B cell (primary cell): ENCODE measurements around the gene PHACTR1. TPM values are rescaled to one million over a fixed set of nuclear protein-coding genes. Genes with fewer than 3 reads are reported as not detected.

Experiments used
- ATAC-seq: fragments of 200-7000 bp; cut with Tn5 transposase; one replicate; pipeline ENCODE4 v1.10.0; 2021; ENCODE audit warnings: low read depth, mild to moderate bottlenecking, moderate number of reproducible peaks, moderate library complexity
- CTCF ChIA-PET: fragments of 350-600 bp; sonication (Branson Sonifier 250); formaldehyde crosslinking; loops from one replicate; lab custom pipeline; 2021; ENCODE audit warnings: antibody characterized with exemption, inconsistent platforms; lab: Charles Lee
- POLR2A ChIA-PET: fragments of 350-600 bp; sonication (Branson Sonifier 250); formaldehyde crosslinking; loops from one replicate; lab custom pipeline; 2021; ENCODE audit warnings: antibody characterized with exemption; lab: Charles Lee
- DNase-seq: peaks from one replicate; pipeline ENCODE4 v3.0.0; 2013
- H2AFZ ChIP-seq: 2 replicates; pipeline ENCODE4 v1.6.1; 2012; ENCODE audit warnings: mild to moderate bottlenecking, low read depth, low read length; ENCODE audit not compliant: insufficient read depth, poor library complexity, severe bottlenecking
- H3K27ac ChIP-seq, 2 donors: 1 replicate in 1 of 2; 2 replicates in 1 of 2; pipeline ENCODE4 v1.5.1; 2012 to 2013; ENCODE audit warnings: low read length in 2 of 2, mild to moderate bottlenecking in 2 of 2, moderate library complexity in 1 of 2
- H3K27me3 ChIP-seq, 4 experiments: fragments of 200-600 bp in 1 of 4; sonication (generic) in 1 of 4; replicated peaks in 1 of 4; 1 replicate in 2 of 4; 2 replicates in 2 of 4; pipeline versions ENCODE4 v1.6.1 to v1.7.0; 2013 to 2016; ENCODE audit warnings: low read length in 3 of 4, mild to moderate bottlenecking in 2 of 4, mixed read lengths in 1 of 4, moderate library complexity in 1 of 4; ENCODE audit not compliant: insufficient read depth in 4 of 4, control insufficient read depth in 3 of 4; ENCODE audit errors: control extremely low read depth in 1 of 4
- H3K36me3 ChIP-seq, 2 experiments: replicated peaks in 1 of 2; 1 replicate in 1 of 2; 2 replicates in 1 of 2; pipeline versions ENCODE4 v1.6.1 to v1.7.1; 2013; ENCODE audit warnings: low read length in 1 of 2; ENCODE audit not compliant: insufficient read depth in 2 of 2, control insufficient read depth in 1 of 2; ENCODE audit errors: control extremely low read depth in 1 of 2, extremely low read depth in 1 of 2
- H3K4me1 ChIP-seq, 2 donors: fragments of 200-600 bp in 1 of 2; sonication (generic) in 1 of 2; 1 replicate in 1 of 2; 2 replicates in 1 of 2; pipeline versions ENCODE4 v1.5.1 to v1.6.1; 2013 to 2017; ENCODE audit warnings: low read length in 2 of 2; ENCODE audit not compliant: control insufficient read depth in 2 of 2, insufficient read depth in 2 of 2
- H3K4me2 ChIP-seq: replicated peaks from 2 replicates; pipeline ENCODE3; 2012; ENCODE audit warnings: mild to moderate bottlenecking, low read depth, low read length; ENCODE audit not compliant: poor library complexity, severe bottlenecking
- H3K4me3 ChIP-seq, 5 experiments: fragments of 200-600 bp in 1 of 5; sonication (generic) in 1 of 5; 1 replicate in 3 of 5; 2 replicates in 2 of 5; pipeline versions ENCODE4 v1.5.1 to v1.7.0; 2011 to 2016; ENCODE audit warnings: low read length in 4 of 5, mild to moderate bottlenecking in 4 of 5, low read depth in 2 of 5, control low read depth in 1 of 5, moderate library complexity in 1 of 5; ENCODE audit not compliant: insufficient read depth in 1 of 5; ENCODE audit errors: control extremely low read depth in 1 of 5, extremely low read depth in 1 of 5
- H3K79me2 ChIP-seq: fragments of 200-600 bp; sonication (generic); one replicate; pipeline ENCODE4 v1.6.0; 2016; ENCODE audit warnings: low read length; ENCODE audit not compliant: control insufficient read depth, insufficient read depth
- H3K9ac ChIP-seq: fragments of 200-600 bp; sonication (generic); 2 replicates; pipeline ENCODE4 v1.6.1; 2017; ENCODE audit warnings: mild to moderate bottlenecking, low read length, moderate library complexity
- H3K9me3 ChIP-seq, 3 donors: one replicate each; pipeline versions ENCODE4 v1.6.1 to v1.7.1; 2013; ENCODE audit warnings: low read length in 2 of 3; ENCODE audit not compliant: control insufficient read depth in 2 of 3, insufficient read depth in 1 of 3; ENCODE audit errors: control extremely low read depth in 1 of 3
- H4K20me1 ChIP-seq: 2 replicates; pipeline ENCODE4 v1.6.0; 2012; ENCODE audit warnings: mild to moderate bottlenecking, low read length; ENCODE audit not compliant: insufficient read depth, control insufficient read depth, poor library complexity, severe bottlenecking
- H3K27ac Mint-ChIP-seq: one replicate; pipeline ENCODE4 v1.8.0; 2021; ENCODE audit warnings: mixed read lengths
- H3K27me3 Mint-ChIP-seq: one replicate; pipeline ENCODE4 v1.8.0; 2021; ENCODE audit warnings: mixed read lengths
- H3K4me1 Mint-ChIP-seq: one replicate; pipeline ENCODE4 v1.8.0; 2021; ENCODE audit warnings: mixed read lengths
- H3K4me3 Mint-ChIP-seq: one replicate; pipeline ENCODE4 v1.8.0; 2021; ENCODE audit warnings: mixed read lengths
- H3K9me3 Mint-ChIP-seq: one replicate; pipeline ENCODE4 v1.8.0; 2022; ENCODE audit warnings: mixed read lengths; ENCODE audit not compliant: insufficient read depth
- EZH2 ChIP-seq: IDR thresholded peaks from 2 replicates; pipeline ENCODE4 v1.6.1; 2012; ENCODE audit warnings: borderline replicate concordance, low read depth, mild to moderate bottlenecking, moderate library complexity, low read length; ENCODE audit not compliant: insufficient read depth, poor library complexity, severe bottlenecking
- WGBS: methylation state at CpG from one replicate; pipeline ENCODE4 v1.1.5; 2013; ENCODE audit warnings: missing lambda C conversion rate; ENCODE audit not compliant: insufficient coverage; 5-methylcytosine and 5-hydroxymethylcytosine counted together
- intact Hi-C: fragments of 100-400 bp; cut with micrococcal nuclease; formaldehyde crosslinking; loops from one replicate; pipeline ENCODE4 v1.10.0; 2022
- polyA plus RNA-seq: library from polyadenylated mRNA; depleted of rRNA; stranded (reverse); fragments of >200 nt; gene quantifications from 2 replicates; pipeline ENCODE4 v1.2.3, GENCODE V29; 2012
- total RNA-seq, 2 donors: library from RNA; stranded (reverse); fragments of 120-200 nt in 1 of 2; gene quantifications; 1 replicate in 1 of 2; 2 replicates in 1 of 2; pipeline versions ENCODE4 v1.2.3 to v1.2.4, GENCODE V29; 2013 to 2022
- TF ChIP-seq, protein P1 (sequence below): fragments of 200-600 bp; IDR thresholded peaks from one replicate; pipeline ENCODE4 v1.8.0; 2022; ENCODE audit warnings: antibody characterized with exemption, mild to moderate bottlenecking

The PHACTR1 gene
- total and polyA plus RNA-seq, 2 donors (not counting 1 experiment from before 2014, with no cell fraction given): 30.2 to 129 TPM

DNA sequence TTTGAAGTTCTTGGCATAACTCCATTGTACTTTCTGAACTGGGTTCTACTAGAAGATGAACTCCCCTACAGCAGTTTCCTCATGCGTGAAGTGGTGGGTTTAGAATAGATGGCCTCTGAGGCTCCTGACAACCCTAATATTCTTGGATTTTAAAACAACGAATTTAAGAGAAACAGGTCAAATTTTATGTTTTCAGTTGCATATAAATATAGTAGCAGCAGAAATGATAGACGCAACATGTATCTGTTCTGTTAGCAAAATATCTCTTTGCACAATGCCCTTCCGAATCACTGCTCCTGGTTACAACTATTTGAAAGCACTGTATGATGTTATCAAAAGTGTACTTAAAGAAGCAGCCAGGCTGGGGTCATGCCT lies 364.6 kb downstream of the PHACTR1 start:
- no peak for TF ChIP-seq EZH2
- TF ChIP-seq, protein P1, sequence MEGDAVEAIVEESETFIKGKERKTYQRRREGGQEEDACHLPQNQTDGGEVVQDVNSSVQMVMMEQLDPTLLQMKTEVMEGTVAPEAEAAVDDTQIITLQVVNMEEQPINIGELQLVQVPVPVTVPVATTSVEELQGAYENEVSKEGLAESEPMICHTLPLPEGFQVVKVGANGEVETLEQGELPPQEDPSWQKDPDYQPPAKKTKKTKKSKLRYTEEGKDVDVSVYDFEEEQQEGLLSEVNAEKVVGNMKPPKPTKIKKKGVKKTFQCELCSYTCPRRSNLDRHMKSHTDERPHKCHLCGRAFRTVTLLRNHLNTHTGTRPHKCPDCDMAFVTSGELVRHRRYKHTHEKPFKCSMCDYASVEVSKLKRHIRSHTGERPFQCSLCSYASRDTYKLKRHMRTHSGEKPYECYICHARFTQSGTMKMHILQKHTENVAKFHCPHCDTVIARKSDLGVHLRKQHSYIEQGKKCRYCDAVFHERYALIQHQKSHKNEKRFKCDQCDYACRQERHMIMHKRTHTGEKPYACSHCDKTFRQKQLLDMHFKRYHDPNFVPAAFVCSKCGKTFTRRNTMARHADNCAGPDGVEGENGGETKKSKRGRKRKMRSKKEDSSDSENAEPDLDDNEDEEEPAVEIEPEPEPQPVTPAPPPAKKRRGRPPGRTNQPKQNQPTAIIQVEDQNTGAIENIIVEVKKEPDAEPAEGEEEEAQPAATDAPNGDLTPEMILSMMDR: no peak
- Histone ChIP-seq H3K36me3 (no peaks in the 10 kb centered on the region), H2AFZ (no peak overlapping the region), H3K4me1 (no peaks in the 10 kb centered on the region), H3K4me3 (no peak overlapping the region), H3K9me3 (no peaks in the 10 kb centered on the region), H4K20me1 (no peaks in the 10 kb centered on the region), H3K79me2 (no peaks in the 10 kb centered on the region), H3K9ac (no peak overlapping the region), H3K27ac (no peak overlapping the region), H3K4me2 (no peak overlapping the region), H3K27me3 (no peaks in the 10 kb centered on the region)
- Mint-ChIP-seq H3K9me3 (no peaks in the 10 kb centered on the region), H3K4me3 (no peak overlapping the region), H3K27ac (no peak overlapping the region), H3K27me3 (peaks cover 30% of the 10 kb centered on the region), H3K4me1 (no peaks in the 10 kb centered on the region)
- ChIA-PET CTCF (no interaction called here), POLR2A (no interaction called here)
- 100% methylated on average over 1 of the region's 4 CpGs for WGBS
- intact Hi-C loops: no loop called here
- no peak for DNase-seq
- ATAC-seq: no peak

DNA sequence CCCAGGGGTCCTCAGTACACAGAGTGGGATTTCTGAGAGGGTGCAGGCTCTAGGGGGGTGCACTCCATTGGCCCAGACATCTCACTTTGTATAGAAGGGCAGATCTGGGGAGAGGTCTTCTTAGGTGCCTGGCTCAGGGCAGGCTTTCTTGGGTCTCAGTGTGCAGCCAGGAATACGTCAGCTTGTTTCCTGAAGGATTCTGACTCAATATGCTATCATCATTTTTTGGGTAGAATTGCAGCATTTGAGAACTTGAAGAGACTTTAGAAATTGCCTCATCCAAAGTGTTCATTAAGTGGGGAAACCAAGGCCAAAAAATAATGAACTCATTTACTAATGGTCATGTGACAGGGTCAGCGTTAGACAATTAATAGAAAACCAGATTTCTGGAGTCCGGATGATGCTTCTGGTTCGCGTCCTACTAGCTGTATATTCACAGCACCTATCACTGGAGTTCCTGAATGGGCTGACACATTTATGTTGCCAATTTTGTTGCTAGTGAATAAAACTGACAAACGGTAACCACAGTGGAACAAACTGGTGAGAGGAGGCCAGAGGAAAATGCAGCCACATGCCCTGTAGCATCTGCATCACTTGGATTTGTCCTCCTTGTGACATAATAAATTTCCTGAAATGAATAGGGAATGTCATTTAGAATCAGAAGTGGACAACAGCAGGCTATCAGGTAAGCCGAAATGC lies 372.9 kb downstream of the PHACTR1 start:
- DNase-seq (no peak), ATAC-seq (no peak)
- Histone ChIP-seq H2AFZ (no peak overlapping the region), H3K4me2 (no peak overlapping the region), H3K9me3 (no peaks in the 10 kb centered on the region), H4K20me1 (no peaks in the 10 kb centered on the region), H3K9ac (no peak overlapping the region), H3K27ac (no peak overlapping the region), H3K36me3 (no peaks in the 10 kb centered on the region), H3K4me1 (no peaks in the 10 kb centered on the region), H3K27me3 (no peaks in the 10 kb centered on the region), H3K79me2 (no peaks in the 10 kb centered on the region), H3K4me3 (no peak overlapping the region)
- whole genome bisulfite sequencing: 58% methylated on average over 3 of the region's 7 CpGs
- CTCF ChIA-PET: no interaction called here
- Mint-ChIP-seq H3K4me1 (no peaks in the 10 kb centered on the region), H3K4me3 (no peak overlapping the region), H3K27me3 (no peaks in the 10 kb centered on the region), H3K27ac (no peak overlapping the region), H3K9me3 (no peaks in the 10 kb centered on the region)
- TF ChIP-seq, protein P1: no peak
- no peak for TF ChIP-seq EZH2
- POLR2A ChIA-PET: no interaction called here
- intact Hi-C loops: no loop called here
